CD14-positive monocyte (primary cell): ENCODE results near the gene KLHL14. TPM values are rescaled to one million over a fixed set of nuclear protein-coding genes. Genes with fewer than 3 reads are reported as not detected.

Experiments
- DNase-seq, 3 donors: peaks; one replicate each; pipeline ENCODE4 v3.0.0-alpha.2; 2011 to 2022
- H2AFZ ChIP-seq: 2 replicates; pipeline ENCODE4 v1.6.0; 2012; ENCODE audit warnings: mild to moderate bottlenecking, low read depth, low read length, inconsistent platforms; ENCODE audit not compliant: insufficient read depth, poor library complexity, severe bottlenecking
- H3K27ac ChIP-seq, 2 donors: 1 replicate in 1 of 2; 2 replicates in 1 of 2; pipeline ENCODE4 v1.5.1; 2012 to 2013; ENCODE audit warnings: low read length in 2 of 2, control low read depth in 1 of 2, inconsistent platforms in 1 of 2, low read depth in 1 of 2, mild to moderate bottlenecking in 1 of 2
- H3K27me3 ChIP-seq, 2 donors: one replicate each; pipeline versions ENCODE4 v1.6.0 to v1.6.1; 2011 to 2013; ENCODE audit warnings: low read length in 2 of 2; ENCODE audit not compliant: control insufficient read depth in 2 of 2, insufficient read depth in 2 of 2
- H3K36me3 ChIP-seq, 2 donors: replicated peaks in 1 of 2; 1 replicate in 1 of 2; 2 replicates in 1 of 2; pipeline versions ENCODE4 v1.5.1 to v1.6.1; 2012 to 2013; ENCODE audit warnings: low read length in 2 of 2, control low read depth in 1 of 2, inconsistent platforms in 1 of 2, mild to moderate bottlenecking in 1 of 2; ENCODE audit not compliant: insufficient read depth in 2 of 2, control insufficient read depth in 1 of 2
- H3K4me1 ChIP-seq, 2 donors: 1 replicate in 1 of 2; 2 replicates in 1 of 2; pipeline versions ENCODE4 v1.5.1 to v1.6.1; 2012 to 2013; ENCODE audit warnings: low read length in 2 of 2, control low read depth in 1 of 2, inconsistent platforms in 1 of 2, mild to moderate bottlenecking in 1 of 2, moderate library complexity in 1 of 2; ENCODE audit not compliant: insufficient read depth in 2 of 2, control insufficient read depth in 1 of 2
- H3K4me2 ChIP-seq: replicated peaks from 2 replicates; pipeline ENCODE3; 2012; ENCODE audit warnings: low read length, moderate library complexity, mild to moderate bottlenecking; ENCODE audit not compliant: poor library complexity, severe bottlenecking; ENCODE audit errors: extremely low read depth
- H3K4me3 ChIP-seq, 3 experiments: fragments of 200-600 bp in 1 of 3; sonication (generic) in 1 of 3; replicated peaks in 1 of 3; 1 replicate in 2 of 3; 2 replicates in 1 of 3; pipeline ENCODE4 v1.5.1; 2011 to 2013; ENCODE audit warnings: low read length in 3 of 3, mild to moderate bottlenecking in 3 of 3, control low read depth in 2 of 3, low read depth in 2 of 3, inconsistent platforms in 1 of 3, moderate library complexity in 1 of 3
- H3K79me2 ChIP-seq: 2 replicates; pipeline ENCODE4 v1.6.0; 2012; ENCODE audit warnings: mild to moderate bottlenecking, control low read depth, inconsistent platforms, low read length, moderate library complexity; ENCODE audit not compliant: insufficient read depth
- H3K9ac ChIP-seq: 2 replicates; pipeline ENCODE4 v1.6.0; 2017; ENCODE audit warnings: low read length, mild to moderate bottlenecking; ENCODE audit not compliant: insufficient read depth, poor library complexity, severe bottlenecking
- H3K9me3 ChIP-seq, 2 donors: replicated peaks in 1 of 2; 1 replicate in 1 of 2; 2 replicates in 1 of 2; pipeline versions ENCODE4 v1.5.1 to v1.6.1; 2012 to 2013; ENCODE audit warnings: low read length in 2 of 2, control low read depth in 1 of 2; ENCODE audit not compliant: control insufficient read depth in 1 of 2, insufficient read depth in 1 of 2
- H4K20me1 ChIP-seq: 2 replicates; pipeline ENCODE4 v1.6.0; 2012; ENCODE audit warnings: mild to moderate bottlenecking, low read length, control low read depth, moderate library complexity; ENCODE audit not compliant: insufficient read depth
- H3K27ac Mint-ChIP-seq, 7 donors: one replicate each; pipeline ENCODE4 v1.8.0; 2020; ENCODE audit warnings: mild to moderate bottlenecking in 7 of 7, mixed read lengths in 7 of 7, moderate library complexity in 6 of 7, inconsistent platforms in 2 of 7
- H3K27me3 Mint-ChIP-seq, 3 donors: one replicate each; pipeline ENCODE4 v1.8.0; 2021 to 2022; ENCODE audit warnings: low read depth in 3 of 3, mild to moderate bottlenecking in 3 of 3, mixed read lengths in 3 of 3, moderate library complexity in 3 of 3, inconsistent platforms in 1 of 3
- H3K36me3 Mint-ChIP-seq, 2 donors: one replicate each; pipeline ENCODE4 v1.8.0; 2020; ENCODE audit warnings: mixed read lengths in 2 of 2, inconsistent platforms in 1 of 2, mild to moderate bottlenecking in 1 of 2
- H3K4me1 Mint-ChIP-seq: one replicate; pipeline ENCODE4 v1.8.0; 2020; ENCODE audit warnings: mild to moderate bottlenecking, mixed read lengths
- H3K4me3 Mint-ChIP-seq, 2 donors: one replicate each; pipeline ENCODE4 v1.8.0; 2020; ENCODE audit warnings: mild to moderate bottlenecking in 2 of 2, mixed read lengths in 2 of 2, moderate library complexity in 1 of 2
- H3K9me3 Mint-ChIP-seq, 7 donors: one replicate each; pipeline ENCODE4 v1.8.0; 2020 to 2022; ENCODE audit warnings: mixed read lengths in 7 of 7, mild to moderate bottlenecking in 6 of 7, moderate library complexity in 6 of 7, inconsistent platforms in 2 of 7
- WGBS: methylation state at CpG from one replicate; pipeline ENCODE4 v1.1.5; 2013; ENCODE audit warnings: missing lambda C conversion rate; ENCODE audit not compliant: insufficient coverage; 5-methylcytosine and 5-hydroxymethylcytosine counted together
- intact Hi-C, 2 donors: fragments of 100-400 bp; cut with micrococcal nuclease; formaldehyde crosslinking; loops; one replicate each; pipeline versions ENCODE4 v1.15.0 to v1.15.1; 2023
- polyA plus RNA-seq, 3 donors: library from polyadenylated mRNA; depleted of rRNA in 1 of 3; unstranded in 2 of 3; stranded (reverse) in 1 of 3; fragments of 300-500 nt in 2 of 3; fragments of >200 nt in 1 of 3; fragmentation: Illumina TruSeq in 2 of 3; gene quantifications; 1 replicate in 2 of 3; 2 replicates in 1 of 3; pipeline ENCODE4 v1.2.3, GENCODE V29; 2012 to 2021
- TF ChIP-seq, protein P1 (sequence below): fragments of 200-600 bp; IDR thresholded peaks from one replicate; pipeline ENCODE4 v1.8.0; 2022; ENCODE audit warnings: antibody characterized with exemption, mild to moderate bottlenecking

The KLHL14 gene
- polyA plus RNA-seq, 3 donors, result 0.08 TPM; not detected in 2

DNA sequence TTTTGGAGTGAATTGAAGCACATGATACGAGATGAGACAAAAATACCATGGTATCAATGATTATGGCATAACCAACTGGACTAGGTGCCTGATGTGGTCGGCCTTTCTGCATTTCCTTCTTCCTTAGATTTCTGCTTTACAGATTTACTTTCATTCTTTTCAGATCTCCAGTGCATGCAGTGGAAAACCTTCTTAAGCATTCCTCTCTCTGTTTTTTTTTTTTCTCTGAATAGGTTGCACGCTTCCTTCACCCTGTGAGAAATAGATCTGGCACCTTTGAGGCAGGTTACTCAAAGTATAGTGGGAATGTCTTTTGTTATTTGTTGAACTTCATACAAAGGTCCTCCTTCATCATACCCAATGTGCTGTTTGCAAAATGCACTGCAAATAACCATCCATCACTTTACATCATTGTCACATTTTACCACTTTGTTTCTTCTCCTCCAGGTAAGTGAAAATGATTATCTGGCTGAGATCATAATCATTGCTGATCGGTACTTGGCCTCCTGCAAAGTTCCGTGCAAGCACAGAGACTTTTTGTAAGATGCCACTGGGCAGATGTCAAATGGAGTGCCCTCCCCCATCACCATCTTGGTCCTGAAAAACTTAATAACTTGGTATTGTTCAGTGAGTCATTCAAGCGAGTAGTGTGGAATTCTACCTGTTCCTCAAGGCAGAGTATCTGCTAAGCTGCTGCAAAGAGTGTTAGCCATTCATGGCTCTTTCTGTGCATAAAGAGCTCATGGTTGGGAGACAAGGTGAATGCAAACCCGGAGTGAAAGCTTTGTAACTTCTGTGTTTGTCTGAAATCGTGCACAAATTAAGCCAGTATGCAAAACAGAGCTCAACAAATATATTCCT is 30.0 kb upstream of the KLHL14 start:
- H2AFZ ChIP-seq, result no peak overlapping the region
- Mint-ChIP-seq H3K27ac (no peak overlapping the region), H3K36me3 (no peaks in the 10 kb centered on the region), H3K9me3 (peaks cover 0 to 5% (median 2%) of the 10 kb centered on the region in 7 donors), H3K27me3 (no peaks in the 10 kb centered on the region), H3K4me1 (no peaks in the 10 kb centered on the region), H3K4me3 (no peak overlapping the region)
- no peak overlapping the region for H3K27ac ChIP-seq
- H3K36me3 ChIP-seq, result no peaks in the 10 kb centered on the region
- no peak for DNase-seq
- H3K9me3 ChIP-seq, result peaks cover 0 to 5% of the 10 kb centered on the region in 2 donors
- H3K4me3 ChIP-seq, result no peak overlapping the region
- no peaks in the 10 kb centered on the region for H3K27me3 ChIP-seq
- H3K4me2 ChIP-seq, result no peak overlapping the region
- intact Hi-C loops, result no loop called here
- TF ChIP-seq, protein P1, sequence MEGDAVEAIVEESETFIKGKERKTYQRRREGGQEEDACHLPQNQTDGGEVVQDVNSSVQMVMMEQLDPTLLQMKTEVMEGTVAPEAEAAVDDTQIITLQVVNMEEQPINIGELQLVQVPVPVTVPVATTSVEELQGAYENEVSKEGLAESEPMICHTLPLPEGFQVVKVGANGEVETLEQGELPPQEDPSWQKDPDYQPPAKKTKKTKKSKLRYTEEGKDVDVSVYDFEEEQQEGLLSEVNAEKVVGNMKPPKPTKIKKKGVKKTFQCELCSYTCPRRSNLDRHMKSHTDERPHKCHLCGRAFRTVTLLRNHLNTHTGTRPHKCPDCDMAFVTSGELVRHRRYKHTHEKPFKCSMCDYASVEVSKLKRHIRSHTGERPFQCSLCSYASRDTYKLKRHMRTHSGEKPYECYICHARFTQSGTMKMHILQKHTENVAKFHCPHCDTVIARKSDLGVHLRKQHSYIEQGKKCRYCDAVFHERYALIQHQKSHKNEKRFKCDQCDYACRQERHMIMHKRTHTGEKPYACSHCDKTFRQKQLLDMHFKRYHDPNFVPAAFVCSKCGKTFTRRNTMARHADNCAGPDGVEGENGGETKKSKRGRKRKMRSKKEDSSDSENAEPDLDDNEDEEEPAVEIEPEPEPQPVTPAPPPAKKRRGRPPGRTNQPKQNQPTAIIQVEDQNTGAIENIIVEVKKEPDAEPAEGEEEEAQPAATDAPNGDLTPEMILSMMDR, result no peak
- 83% methylated on average over 4 of the region's 8 CpGs for WGBS
- H3K4me1 ChIP-seq, result no peaks in the 10 kb centered on the region
- H3K79me2 ChIP-seq, result no peaks in the 10 kb centered on the region
- no peak overlapping the region for H3K9ac ChIP-seq
- no peaks in the 10 kb centered on the region for H4K20me1 ChIP-seq

- Histone ChIP-seq H4K20me1 (no peaks in the 10 kb centered on the region), H3K27me3 (no peaks in the 10 kb centered on the region), H3K36me3 (no peaks in the 10 kb centered on the region), H2AFZ (no peak overlapping the region), H3K79me2 (no peaks in the 10 kb centered on the region), H3K4me3 (no peak overlapping the region), H3K9ac (no peak overlapping the region), H3K4me2 (no peak overlapping the region), H3K4me1 (no peaks in the 10 kb centered on the region), H3K27ac (no peak overlapping the region), H3K9me3 (peaks cover 0 to 5% of the 10 kb centered on the region in 2 donors)
- Mint-ChIP-seq H3K4me1 (no peaks in the 10 kb centered on the region), H3K27me3 (peaks cover 0 to 2% (median 0%) of the 10 kb centered on the region in 3 donors), H3K4me3 (no peak overlapping the region), H3K9me3 (peaks cover 0 to 6% (median 4%) of the 10 kb centered on the region in 7 donors), H3K27ac (no peak overlapping the region), H3K36me3 (no peaks in the 10 kb centered on the region)
- intact Hi-C loops, result no loop called here
- TF ChIP-seq, protein P1, result no peak
- DNase-seq, result no peak
- 60% methylated on average over 1 of the region's 1 CpG for WGBS
Observed at GRCh38 chr18:32801228-32801627, 28.4 kb upstream of the KLHL14 start.
